ENCODE measurements around the gene EIF1AX.
A peak's percentile ranks its signal among the peaks of the same experiment; 100 is the strongest.
"Not testable (repeated sequence)": the region's sequence is repeated elsewhere in the genome, so short reads cannot be mapped to it uniquely, and the experiment has no call there.

Gene EIF1AX, protein sequence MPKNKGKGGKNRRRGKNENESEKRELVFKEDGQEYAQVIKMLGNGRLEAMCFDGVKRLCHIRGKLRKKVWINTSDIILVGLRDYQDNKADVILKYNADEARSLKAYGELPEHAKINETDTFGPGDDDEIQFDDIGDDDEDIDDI

DNA sequence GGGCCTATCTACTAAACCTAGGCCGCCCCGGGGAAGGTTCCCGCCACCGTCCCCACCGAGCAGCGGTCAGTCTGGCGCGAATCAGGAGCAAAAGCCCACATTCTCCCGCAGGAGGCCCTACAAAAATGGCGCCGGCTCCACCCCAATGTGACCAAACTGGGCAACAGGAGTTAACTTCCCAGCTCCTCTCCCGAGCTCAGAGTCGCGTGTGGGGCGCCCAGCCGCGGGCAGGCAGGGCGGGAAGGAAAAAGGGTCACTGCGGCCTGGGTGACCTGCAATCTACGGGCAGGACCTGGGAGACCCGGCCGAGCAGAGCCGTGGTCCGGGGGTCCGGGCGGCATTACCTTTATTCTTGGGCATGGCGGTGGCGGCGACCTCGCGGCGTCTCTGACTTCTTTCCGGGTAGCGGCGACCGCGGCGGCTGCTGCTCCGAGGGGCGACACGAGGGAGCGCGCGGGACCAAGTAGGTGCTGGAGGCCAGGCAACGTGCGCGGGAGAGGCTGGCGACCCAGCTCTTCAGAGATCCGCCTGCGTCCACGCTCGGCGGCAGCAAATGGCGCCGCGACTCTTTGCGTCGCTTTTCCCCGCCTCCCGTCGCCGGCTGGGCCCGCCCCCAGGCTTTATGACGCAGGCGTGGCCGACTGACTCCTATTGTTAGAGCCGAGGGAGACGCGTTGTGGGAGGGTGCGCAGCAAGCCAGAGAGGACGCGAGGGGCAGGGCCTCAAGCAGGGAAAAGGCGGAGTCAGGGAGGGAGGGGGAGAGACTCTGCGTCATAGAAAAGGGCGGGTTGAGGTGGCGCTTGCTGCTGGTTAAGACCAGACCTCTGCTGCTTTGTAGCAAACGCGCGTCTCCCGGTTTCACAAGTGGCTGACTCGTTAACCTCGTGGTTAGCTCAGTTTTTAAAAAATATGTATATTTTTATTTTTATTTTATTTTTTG, at the start of gene EIF1AX:
TSS of gene EIF1AX (minus strand) at position 558 of the 940 bp plus-strand sequence. CDS start at position 360, 198 bp downstream.
- Mint-ChIP-seq H3K27me3 (ENCODE audit: low read depth) (no peaks in the 10 kb centered on the region), H3K9me3 (no peaks in the 10 kb centered on the region), H3K36me3 (ENCODE audit: low read depth) (peaks cover 24% of the 10 kb centered on the region), H3K4me3 (peak within 1 kb of the TSS; percentile 88), H3K27ac (peak within 1 kb of the TSS; percentile 89), H3K4me1 (ENCODE audit: low read depth) (peaks cover 25% of the 10 kb centered on the region)
- peak; percentile 92 for DNase-seq (ENCODE audit: low spot score)

DNA sequence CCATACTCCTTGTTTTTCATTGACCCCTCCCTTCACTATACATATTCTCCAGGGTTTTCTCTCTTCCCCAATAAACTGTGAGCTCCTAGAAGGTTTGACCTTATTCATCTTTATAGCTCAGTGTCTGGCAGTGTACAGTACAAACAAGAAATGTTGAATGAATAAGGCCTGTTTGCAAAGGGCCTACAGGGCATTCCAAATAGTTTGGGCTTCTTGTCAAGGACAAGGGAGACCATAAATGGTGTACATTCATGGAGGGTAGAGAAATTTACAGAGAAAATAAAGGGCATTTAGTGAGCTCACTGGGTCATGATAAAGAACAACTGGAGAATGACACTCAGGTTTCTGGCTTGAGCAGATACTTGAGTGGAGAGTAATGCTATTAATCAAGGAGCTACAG, 47.5 kb upstream of the EIF1AX start:
- Mint-ChIP-seq H3K27ac (no peak overlapping the region), H3K4me3 (no peak overlapping the region), H3K27me3 (ENCODE audit: low read depth) (no peaks in the 10 kb centered on the region), H3K36me3 (ENCODE audit: low read depth) (peaks cover 33% of the 10 kb centered on the region), H3K4me1 (ENCODE audit: low read depth) (no peaks in the 10 kb centered on the region), H3K9me3 (no peaks in the 10 kb centered on the region)
- DNase-seq (ENCODE audit: low spot score) = no peak

DNA sequence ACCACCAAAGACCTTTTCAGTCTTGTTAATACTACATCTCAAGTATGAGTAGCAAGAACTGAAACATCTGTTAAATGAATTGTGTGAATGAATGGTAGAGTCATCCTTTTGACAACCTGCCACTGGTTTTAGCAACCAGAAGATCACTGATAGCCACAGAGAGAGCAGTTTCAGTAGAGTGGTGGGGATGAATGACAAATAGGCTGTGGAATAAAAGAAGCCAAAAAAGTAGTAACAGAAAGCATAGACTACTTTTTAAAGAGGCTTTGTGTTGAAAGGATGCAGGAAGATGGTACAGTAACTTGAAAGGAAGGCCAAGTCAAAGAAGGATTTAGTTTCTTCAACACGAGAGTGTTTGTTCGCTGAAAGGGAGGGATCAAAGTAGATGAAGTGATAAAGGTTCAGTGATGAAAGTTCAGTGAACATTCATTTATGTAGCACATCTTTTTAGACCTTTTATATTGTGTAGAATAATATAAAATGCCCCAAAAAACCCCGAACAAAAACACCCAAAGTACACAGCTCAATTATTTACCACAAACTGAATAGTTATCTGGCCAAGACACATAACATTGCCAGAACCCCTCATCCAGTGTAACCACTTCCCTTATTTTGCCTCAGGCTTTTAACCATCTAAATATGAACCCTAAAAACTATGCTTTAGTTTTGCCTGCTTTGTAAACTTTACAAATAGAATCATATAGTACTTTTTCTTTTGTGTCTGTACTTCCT, 40.1 kb upstream of the EIF1AX start:
- H3K27ac Mint-ChIP-seq = peak overlapping the region; percentile 64
- peaks cover 28% of the 10 kb centered on the region for H3K36me3 Mint-ChIP-seq (ENCODE audit: low read depth)
- no peaks in the 10 kb centered on the region for H3K27me3 Mint-ChIP-seq (ENCODE audit: low read depth)
- no peaks in the 10 kb centered on the region for H3K9me3 Mint-ChIP-seq
- peak overlapping the region; percentile 40 for H3K4me3 Mint-ChIP-seq
- peak; percentile 6 for DNase-seq (ENCODE audit: low spot score)
- peaks cover 14% of the 10 kb centered on the region for H3K4me1 Mint-ChIP-seq (ENCODE audit: low read depth)

DNA sequence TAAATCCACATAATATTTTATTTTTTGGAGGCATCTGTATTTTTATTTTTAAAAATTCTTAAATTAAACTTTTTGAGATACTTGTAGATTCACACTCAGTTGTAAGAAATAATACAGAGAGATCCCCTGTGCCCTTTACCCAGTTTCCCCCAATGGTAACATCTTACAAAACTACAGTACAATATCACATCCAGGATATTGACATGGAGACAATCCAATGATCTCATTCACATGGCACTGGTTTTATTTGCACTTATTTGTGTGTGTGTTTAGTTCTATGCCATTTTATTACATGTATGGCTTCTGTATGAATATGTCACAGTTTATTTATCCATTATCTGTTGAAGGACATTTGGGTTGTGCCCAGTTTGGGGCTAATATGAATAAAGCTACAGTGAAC, 35.5 kb upstream of the EIF1AX start:
- no peak for DNase-seq (ENCODE audit: low spot score)
- H3K4me1 Mint-ChIP-seq (ENCODE audit: low read depth) = peaks cover 7% of the 10 kb centered on the region
- H3K4me3 Mint-ChIP-seq = no peak overlapping the region
- no peaks in the 10 kb centered on the region for H3K9me3 Mint-ChIP-seq
- H3K27me3 Mint-ChIP-seq (ENCODE audit: low read depth) = no peaks in the 10 kb centered on the region
- no peak overlapping the region for H3K27ac Mint-ChIP-seq
- peaks cover 18% of the 10 kb centered on the region for H3K36me3 Mint-ChIP-seq (ENCODE audit: low read depth)

DNA sequence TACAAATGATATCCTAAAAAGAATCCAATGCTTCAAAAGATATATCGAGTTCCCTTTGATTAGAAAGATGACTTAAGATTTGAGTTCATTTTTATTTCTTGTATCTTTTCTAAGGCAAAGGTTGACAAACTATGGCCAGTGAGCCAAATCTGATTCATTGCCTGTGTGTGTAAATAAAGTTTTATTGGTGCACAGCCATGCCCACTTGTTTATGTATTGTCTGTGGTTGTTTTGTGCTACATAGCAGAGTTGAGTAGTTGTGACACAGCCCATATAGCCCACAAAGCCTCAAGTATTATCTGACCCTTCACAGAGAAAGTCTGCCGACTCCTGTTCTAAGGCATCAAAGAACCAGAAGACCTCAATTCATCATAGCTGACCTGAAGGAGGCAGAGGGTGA, 32.2 kb upstream of the EIF1AX start:
- Mint-ChIP-seq H3K27me3 (ENCODE audit: low read depth) (no peaks in the 10 kb centered on the region), H3K36me3 (ENCODE audit: low read depth) (peaks cover 12% of the 10 kb centered on the region), H3K9me3 (no peaks in the 10 kb centered on the region), H3K27ac (no peak overlapping the region), H3K4me3 (no peak overlapping the region), H3K4me1 (ENCODE audit: low read depth) (no peaks in the 10 kb centered on the region)
- DNase-seq (ENCODE audit: low spot score) = no peak

DNA sequence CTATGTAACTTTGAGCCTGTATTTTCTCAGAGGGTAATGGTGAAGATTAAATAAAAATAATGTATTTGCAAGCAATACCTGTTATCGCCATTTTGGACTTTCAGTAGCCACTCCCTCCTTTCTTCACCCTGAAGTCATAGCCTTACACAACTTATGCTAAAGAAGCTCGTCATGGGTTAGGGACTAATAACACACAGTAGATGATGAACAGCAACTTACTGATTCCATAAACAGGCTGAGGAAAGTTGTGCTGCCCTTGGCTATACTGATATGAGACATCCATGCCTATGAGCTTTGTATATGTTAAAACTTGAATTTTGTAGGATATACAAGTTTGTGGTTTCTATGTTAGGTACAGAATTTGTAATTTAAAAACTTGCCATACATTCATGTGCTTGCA, 31.7 kb upstream of the EIF1AX start:
- no peak overlapping the region for H3K27ac Mint-ChIP-seq
- H3K27me3 Mint-ChIP-seq (ENCODE audit: low read depth) = no peaks in the 10 kb centered on the region
- H3K4me1 Mint-ChIP-seq (ENCODE audit: low read depth) = no peaks in the 10 kb centered on the region
- no peak for DNase-seq (ENCODE audit: low spot score)
- H3K9me3 Mint-ChIP-seq = no peaks in the 10 kb centered on the region
- peaks cover 12% of the 10 kb centered on the region for H3K36me3 Mint-ChIP-seq (ENCODE audit: low read depth)
- no peak overlapping the region for H3K4me3 Mint-ChIP-seq

DNA sequence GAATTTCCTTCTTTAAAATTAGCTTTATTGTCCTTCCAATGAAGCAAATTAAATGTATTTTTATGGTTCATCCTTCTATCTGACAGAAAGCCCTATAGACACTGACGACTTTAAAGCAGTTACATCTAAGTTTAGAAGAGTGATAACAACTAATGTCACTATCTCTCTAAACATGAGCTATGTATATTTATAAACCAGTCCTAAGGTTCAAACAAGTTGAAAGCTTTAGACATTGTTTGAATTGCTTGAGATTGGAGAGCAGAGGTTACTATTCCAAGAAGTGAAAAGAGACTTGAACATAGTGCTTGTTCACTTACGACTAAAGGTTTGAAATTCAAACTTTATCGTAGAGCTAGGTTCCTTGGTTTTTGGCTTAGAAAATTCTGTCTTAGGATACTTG, 30.2 kb upstream of the EIF1AX start:
- no peaks in the 10 kb centered on the region for H3K27me3 Mint-ChIP-seq (ENCODE audit: low read depth)
- H3K27ac Mint-ChIP-seq = no peak overlapping the region
- no peak for DNase-seq (ENCODE audit: low spot score)
- peaks cover 16% of the 10 kb centered on the region for H3K36me3 Mint-ChIP-seq (ENCODE audit: low read depth)
- H3K9me3 Mint-ChIP-seq = no peaks in the 10 kb centered on the region
- H3K4me1 Mint-ChIP-seq (ENCODE audit: low read depth) = no peaks in the 10 kb centered on the region
- no peak overlapping the region for H3K4me3 Mint-ChIP-seq

DNA sequence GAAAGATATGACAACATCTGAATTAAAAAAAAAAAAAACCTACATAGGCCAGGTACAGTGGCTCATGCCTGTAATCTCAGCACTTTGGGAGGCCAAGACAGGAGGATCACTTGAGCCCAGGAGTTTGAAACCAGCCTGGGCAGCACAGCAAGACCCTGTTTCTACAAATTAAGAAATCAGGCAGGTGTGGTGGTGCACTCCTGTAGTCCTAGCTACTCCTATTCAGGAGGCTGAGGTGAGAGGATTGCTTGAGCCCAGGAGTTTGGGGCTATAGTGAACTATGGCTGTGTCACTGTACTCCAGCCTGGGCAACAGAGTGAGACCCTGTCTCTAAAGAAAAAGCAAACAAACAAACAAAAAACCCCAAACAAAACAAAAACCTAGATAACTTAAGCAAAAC, 20.9 kb upstream of the EIF1AX start:
- H3K27me3 Mint-ChIP-seq (ENCODE audit: low read depth); DNase-seq (ENCODE audit: low spot score); H3K4me3 Mint-ChIP-seq; H3K4me1 Mint-ChIP-seq (ENCODE audit: low read depth); H3K27ac Mint-ChIP-seq; H3K9me3 Mint-ChIP-seq: not testable (repeated sequence)
- H3K36me3 Mint-ChIP-seq (ENCODE audit: low read depth) = peaks cover 41% of the 10 kb centered on the region

DNA sequence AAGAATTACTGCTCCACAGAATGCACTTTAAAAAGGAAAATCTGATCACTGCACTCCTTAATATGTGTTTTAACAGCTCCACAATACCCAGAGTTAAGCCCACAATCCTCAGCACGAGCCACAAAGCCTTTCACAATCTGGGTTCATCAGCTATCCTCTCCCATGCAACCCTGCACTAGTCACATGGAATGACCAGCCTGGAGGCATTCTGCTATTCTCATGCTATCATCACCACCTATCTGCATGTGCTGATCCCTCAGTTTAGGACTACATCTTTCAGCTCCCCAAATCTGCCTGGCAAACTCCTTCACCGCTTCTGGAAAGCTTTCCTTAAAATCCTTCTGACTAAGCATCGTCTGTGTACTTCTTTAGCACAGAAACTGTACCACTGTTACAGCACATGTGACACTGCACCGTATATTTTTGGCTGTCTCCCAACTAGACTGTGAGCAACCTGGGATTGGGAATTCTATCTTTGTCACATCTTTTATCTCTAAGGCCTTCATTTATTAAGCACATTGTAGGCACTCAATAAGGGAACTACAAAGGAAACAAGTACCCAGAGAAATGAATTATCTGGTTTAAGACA, 18.3 kb upstream of the EIF1AX start:
- no peak for DNase-seq (ENCODE audit: low spot score)
- Mint-ChIP-seq H3K36me3 (ENCODE audit: low read depth) (peaks cover 38% of the 10 kb centered on the region), H3K27ac (no peak overlapping the region), H3K9me3 (no peaks in the 10 kb centered on the region), H3K4me1 (ENCODE audit: low read depth) (no peaks in the 10 kb centered on the region), H3K27me3 (ENCODE audit: low read depth) (no peaks in the 10 kb centered on the region), H3K4me3 (no peak overlapping the region)

DNA sequence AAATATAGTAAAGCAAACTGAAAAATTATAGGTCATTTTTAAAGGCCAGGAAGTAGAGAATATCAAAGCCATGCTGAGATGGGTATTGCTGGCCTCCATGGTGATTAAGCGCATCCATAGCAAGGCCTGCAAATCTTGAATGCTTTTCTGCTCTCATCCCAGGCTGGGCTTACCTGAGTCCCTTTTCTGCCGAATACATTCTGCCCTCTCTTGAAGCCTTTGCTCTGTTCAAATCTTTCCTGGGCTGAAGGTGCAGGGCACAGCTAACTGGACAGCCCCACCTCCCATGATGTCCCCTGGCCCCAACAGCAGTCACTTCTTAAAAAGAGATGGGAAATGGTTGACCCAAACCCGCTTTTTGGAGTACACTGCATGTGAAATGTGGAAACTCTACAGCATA, 10.1 kb upstream of the EIF1AX start:
- Mint-ChIP-seq H3K27me3 (ENCODE audit: low read depth) (no peaks in the 10 kb centered on the region), H3K4me3 (no peak overlapping the region), H3K9me3 (no peaks in the 10 kb centered on the region), H3K27ac (no peak overlapping the region), H3K36me3 (ENCODE audit: low read depth) (peaks cover 29% of the 10 kb centered on the region), H3K4me1 (ENCODE audit: low read depth) (peaks cover 2% of the 10 kb centered on the region)
- DNase-seq (ENCODE audit: low spot score) = no peak

DNA sequence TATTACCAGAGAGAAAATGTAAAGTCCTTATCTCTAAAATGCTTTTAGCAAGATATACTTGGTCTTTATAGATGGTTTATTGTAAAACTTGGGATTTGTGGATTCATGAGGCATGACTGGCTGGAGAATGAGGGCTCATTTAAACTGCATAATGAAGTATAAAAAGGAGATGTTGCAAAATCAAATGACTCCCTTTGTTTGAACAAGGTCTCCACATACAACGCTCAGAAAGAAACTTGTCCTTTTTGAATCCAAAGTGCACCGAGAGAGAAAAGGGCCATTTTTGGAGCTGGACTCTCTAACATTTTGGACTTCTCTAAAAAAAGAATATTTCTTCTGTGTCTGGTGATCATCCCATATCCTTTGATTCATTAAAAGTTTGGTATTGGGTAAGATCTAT, 7.7 kb upstream of the EIF1AX start:
- peaks cover 6% of the 10 kb centered on the region for H3K4me1 Mint-ChIP-seq (ENCODE audit: low read depth)
- H3K27ac Mint-ChIP-seq = no peak overlapping the region
- peaks cover 21% of the 10 kb centered on the region for H3K36me3 Mint-ChIP-seq (ENCODE audit: low read depth)
- H3K9me3 Mint-ChIP-seq = no peaks in the 10 kb centered on the region
- no peak for DNase-seq (ENCODE audit: low spot score)
- H3K4me3 Mint-ChIP-seq = no peak overlapping the region
- H3K27me3 Mint-ChIP-seq (ENCODE audit: low read depth) = no peaks in the 10 kb centered on the region

DNA sequence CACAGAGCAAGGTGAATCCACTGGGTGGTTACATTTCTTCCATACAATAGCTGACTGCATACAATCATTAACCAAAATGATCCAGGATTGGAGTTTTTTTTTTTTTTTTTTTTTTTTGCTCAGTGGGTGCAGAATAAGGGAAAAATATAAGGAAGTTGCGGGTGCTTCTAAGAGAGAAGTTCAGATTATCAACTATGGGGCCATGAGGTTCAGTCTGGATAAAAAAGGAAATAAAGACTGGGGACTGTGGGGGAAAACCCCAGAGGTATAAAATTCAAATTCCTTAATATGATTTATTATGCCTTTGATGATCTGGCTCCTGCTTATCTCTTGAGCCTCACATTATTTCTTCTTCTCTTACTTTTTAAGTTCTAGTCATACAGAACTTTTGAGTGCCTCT, 5.9 kb upstream of the EIF1AX start:
- Mint-ChIP-seq H3K36me3 (ENCODE audit: low read depth) (peaks cover 14% of the 10 kb centered on the region), H3K9me3 (no peaks in the 10 kb centered on the region), H3K4me3 (no peak overlapping the region), H3K27me3 (ENCODE audit: low read depth) (no peaks in the 10 kb centered on the region), H3K27ac (no peak overlapping the region), H3K4me1 (ENCODE audit: low read depth) (peaks cover 11% of the 10 kb centered on the region)
- no peak for DNase-seq (ENCODE audit: low spot score)

DNA sequence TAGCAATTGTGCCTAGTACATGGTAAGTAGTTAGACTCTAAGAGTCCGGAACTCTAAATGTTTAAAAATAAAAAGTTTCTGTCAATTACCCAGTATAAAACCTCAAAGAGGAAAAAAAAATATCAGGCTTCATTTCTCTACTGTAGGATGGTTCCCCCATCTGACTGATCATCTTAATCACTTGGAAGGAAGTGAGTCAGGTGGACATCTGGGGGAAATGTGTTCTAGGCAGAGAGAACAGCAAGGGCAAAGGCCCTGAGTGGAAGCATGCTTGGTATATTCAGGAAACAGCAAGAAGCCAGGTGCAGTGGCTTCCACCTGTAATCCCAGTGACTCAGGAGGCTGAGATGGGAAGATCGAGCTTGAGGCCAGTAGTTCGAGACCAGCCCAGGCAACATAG, 2.9 kb upstream of the EIF1AX start:
- Mint-ChIP-seq H3K9me3 (no peaks in the 10 kb centered on the region), H3K36me3 (ENCODE audit: low read depth) (peaks cover 9% of the 10 kb centered on the region), H3K27me3 (ENCODE audit: low read depth) (no peaks in the 10 kb centered on the region), H3K4me1 (ENCODE audit: low read depth) (peaks cover 19% of the 10 kb centered on the region), H3K27ac (no peak overlapping the region), H3K4me3 (no peak overlapping the region)
- DNase-seq (ENCODE audit: low spot score) = no peak

DNA sequence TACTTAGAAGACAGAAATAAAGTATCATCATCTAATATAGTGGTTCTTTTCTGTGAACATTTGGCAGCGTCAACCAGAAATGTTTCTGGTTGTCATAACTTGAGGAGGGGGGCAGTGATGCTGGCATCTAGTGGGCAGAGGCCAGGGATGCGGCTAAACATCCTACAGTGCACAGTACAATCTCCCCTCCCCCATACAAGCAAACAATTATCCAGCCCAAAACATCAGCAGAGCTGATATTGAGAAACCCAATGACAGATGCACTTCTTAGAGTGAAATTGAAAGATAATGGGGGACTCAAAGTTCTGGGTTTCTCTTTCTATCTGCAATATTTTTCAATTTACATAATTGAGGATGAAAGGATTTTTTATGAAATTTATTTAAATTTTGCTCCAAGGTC, 1.9 kb upstream of the EIF1AX start:
- H3K4me3 Mint-ChIP-seq = no peak overlapping the region
- H3K36me3 Mint-ChIP-seq (ENCODE audit: low read depth) = peaks cover 17% of the 10 kb centered on the region
- no peak for DNase-seq (ENCODE audit: low spot score)
- no peak overlapping the region for H3K27ac Mint-ChIP-seq
- no peaks in the 10 kb centered on the region for H3K9me3 Mint-ChIP-seq
- H3K27me3 Mint-ChIP-seq (ENCODE audit: low read depth) = no peaks in the 10 kb centered on the region
- peaks cover 26% of the 10 kb centered on the region for H3K4me1 Mint-ChIP-seq (ENCODE audit: low read depth)
